GM21576 (cell line): ENCODE data around the gene RASAL2.
A peak's percentile ranks its signal among the peaks of the same experiment; 100 is the strongest.
"Not testable (repeated sequence)": the region's sequence is repeated elsewhere in the genome, so short reads cannot be mapped to it uniquely, and the experiment has no call there.

ENCODE experiments used
- ATAC-seq: cut with Tn5 transposase; IDR thresholded peaks from one replicate; pipeline ENCODE4 v1.9.1; 2021; ENCODE audit warnings: mild to moderate bottlenecking, moderate library complexity; ENCODE audit not compliant: unreplicated experiment

RASAL2 gene

DNA sequence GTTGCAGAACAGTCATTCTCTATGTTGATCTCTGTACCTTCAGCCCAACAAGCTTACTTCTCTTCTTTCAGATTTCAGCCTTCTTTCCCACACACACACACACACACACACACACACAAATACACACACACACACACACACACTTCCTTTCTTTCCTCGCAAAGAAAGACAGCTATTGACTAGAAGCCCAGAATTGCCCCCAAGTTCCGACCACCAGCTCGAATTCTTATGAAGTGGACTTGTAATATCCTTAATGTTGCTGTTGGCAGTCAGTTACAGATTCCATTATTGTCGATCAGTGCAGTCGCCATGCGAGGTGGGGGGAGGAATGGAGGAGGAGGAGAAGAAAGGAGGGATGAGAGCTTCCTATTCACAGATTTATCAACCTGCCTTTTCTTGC lies 277.3 kb downstream of the RASAL2 start:
- no peak for ATAC-seq

DNA sequence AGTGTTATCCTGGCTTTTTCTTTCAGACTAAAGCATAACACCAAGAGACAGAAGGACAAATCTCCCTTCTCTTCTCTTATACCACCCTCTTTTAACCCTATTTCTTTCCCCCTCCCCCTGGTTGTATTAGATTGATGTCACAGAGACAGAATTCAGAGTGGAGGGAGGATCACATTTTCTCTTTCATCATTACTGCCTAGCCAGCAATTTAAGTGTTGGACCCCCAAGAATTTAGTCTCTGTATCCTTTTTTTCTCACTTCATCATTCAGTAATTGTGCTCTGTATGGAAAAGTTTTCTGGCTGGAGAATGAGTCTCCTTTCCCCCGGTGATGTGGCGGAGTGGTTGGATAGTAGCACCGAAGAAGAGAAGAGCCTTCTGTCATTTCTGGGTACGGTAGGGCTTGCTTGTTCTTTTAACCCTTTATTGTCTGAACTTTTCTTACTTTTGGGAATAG lies 278.1 kb downstream of the RASAL2 start:
- ATAC-seq, result no peak

DNA sequence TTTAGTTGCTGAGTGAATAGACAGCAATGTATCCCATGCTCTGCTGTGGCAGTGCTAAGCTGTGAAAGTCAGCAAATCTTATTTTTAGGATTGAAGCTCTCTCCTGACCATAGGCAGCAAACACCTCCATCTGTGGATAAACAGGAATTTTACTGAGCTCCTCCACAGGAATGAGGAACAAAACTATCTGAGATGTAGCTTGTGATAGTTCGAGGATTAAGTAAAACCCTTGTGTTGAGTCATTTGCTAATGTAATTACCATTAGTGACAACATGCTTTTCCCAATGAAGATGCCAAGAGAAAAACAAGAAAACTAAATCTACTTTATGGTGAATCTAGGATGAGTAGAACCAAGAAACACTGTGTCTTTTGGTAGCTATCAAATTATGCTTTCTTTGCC lies 280.1 kb downstream of the RASAL2 start:
- no peak for ATAC-seq

DNA sequence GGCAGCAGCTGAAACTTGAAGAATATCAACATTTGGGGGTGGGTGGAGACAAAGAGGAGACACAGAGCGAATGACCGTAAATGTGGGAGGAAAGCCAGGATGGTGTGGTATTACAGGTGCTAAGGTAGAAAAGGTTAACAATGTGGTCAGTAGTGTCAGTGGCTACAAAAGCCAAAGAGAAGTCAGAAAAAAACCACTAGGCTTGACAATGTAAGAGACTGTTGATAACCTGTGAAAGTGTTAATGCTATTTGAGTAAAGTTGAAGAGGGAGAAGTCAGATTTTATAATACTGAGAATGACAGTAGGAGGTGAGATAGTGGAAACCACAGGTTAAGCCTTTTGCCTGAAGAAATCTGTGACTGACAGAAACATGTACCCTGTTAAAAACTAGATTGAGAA lies 282.1 kb downstream of the RASAL2 start:
- no peak for ATAC-seq

DNA sequence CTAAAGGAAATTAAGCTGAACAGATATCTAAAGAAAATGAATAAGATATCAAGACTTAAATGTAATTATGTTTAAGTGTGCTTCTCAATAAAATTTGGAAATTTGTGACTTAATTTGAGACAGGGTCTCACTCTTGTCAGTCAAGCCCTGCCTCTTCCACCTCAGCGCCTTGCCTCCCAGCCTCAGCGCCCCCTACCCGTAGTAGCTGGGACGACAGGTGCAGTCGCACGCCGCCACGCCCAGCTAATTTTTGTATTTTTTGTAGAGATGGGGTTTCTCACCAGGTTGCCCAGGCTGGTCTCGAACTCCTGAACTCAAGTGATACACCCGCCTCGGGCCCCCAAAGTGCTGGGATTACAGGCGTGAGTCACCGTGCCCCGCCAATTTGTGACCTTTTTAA lies 285.9 kb downstream of the RASAL2 start:
- no peak for ATAC-seq

DNA sequence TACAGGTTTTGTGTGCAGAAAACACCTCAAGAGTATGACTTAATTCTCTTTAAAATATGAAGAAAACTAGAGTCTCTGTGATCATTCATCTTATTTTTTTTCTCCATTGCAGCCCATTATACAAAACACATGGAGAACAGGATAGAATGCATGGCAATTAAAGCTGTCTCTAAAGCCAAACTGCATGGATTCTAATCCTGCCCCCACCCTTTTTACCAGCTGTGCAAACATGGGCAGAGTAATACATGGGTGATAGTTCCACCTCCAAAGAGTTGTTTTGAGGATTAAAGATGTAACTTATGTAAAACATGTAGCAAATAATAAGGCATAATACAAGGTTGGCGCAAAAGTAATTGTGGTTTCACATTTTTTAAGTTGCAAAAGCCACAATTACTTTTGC lies 288.5 kb downstream of the RASAL2 start:
- no peak for ATAC-seq

DNA sequence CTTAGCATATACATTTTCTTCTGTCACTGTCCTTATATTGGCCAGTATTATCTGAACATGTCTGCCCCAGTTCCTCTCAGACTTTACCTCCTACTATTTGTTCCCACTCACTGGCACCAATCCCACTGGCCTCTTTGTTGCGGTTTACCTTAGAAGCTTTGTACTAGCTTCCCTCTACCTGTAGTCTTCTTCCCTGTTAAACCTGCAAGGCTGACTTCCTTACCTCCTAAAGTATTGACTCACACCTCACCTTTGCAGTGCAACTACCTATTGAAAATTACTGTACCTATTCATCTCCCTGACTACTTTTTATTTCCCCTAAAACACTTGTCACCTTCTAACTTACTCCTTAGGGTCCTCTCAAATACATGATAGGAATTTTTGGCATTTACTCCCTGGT lies 291.8 kb downstream of the RASAL2 start:
- ATAC-seq, result no peak

DNA sequence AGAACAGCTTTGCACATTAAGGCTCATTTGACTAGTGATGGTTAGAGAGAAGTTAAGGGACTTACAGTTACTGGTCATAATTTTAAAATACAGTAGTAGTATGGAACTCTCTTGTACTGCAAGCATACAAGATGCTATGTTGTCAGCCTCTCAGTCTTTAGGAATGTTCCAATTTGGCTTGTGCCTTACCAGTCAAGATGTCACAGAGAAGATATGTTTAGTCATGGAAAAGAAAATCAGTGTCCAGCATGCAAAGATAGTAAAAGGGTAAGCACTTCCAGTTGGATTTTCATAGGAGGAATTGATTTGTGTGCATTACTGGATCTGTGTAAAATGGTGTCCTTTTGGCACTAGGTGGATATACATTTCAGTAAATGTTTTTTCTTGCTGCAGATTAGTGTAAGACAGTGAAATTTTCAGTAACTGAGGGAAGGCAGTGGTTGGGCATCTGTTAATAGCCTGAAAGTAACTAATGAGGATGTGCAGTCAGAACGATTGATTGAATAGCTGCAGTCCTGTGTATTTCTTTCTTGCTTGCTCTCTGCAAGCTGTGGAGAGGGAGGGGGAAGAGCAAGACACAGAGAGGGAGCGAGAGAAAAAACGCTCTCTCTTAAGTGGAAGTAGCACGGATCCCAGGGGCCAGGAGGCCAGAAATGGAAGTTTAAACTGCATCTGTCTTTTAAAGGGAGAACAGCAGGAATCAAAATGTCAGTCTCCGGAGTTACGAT lies 294.7 kb downstream of the RASAL2 start:
- ATAC-seq, result no peak

DNA sequence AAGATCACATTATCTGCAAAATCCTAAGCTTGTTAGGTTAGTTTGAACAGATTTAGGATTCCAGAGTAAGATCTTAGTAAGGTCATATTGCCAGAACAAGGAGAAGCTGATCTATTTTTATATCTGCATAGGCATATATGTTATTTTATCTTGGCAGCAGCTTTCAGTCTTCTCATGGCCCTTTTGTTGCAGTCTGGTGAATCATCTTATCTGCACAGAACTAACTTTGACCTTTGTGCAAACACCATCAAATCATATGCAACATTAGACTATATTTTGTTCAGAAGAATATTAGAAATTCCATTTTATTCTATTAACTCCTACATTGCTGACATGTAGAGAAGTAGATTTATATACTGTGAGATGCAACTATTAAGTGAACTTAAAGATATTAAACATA lies 295.5 kb downstream of the RASAL2 start:
- no peak for ATAC-seq

DNA sequence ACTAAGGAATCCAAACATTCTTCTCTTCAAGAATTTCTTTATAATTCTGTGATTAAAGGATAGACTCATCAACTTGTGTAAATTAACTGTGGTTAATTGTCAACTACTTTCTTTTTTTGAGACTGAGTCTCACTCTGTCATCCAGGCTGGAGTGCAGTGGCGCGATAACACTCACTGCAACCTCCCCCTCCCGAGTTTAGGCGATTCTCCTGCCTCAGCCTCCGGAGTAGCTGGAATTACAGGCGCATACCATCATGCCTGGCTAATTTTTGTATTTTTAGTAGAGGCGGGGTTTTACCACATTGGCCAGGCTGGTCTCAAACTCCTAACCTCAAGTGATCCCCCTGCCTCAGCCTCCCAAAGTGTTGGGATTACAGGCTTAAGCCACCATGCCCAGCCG lies 296.4 kb downstream of the RASAL2 start:
- not testable (repeated sequence) for ATAC-seq

DNA sequence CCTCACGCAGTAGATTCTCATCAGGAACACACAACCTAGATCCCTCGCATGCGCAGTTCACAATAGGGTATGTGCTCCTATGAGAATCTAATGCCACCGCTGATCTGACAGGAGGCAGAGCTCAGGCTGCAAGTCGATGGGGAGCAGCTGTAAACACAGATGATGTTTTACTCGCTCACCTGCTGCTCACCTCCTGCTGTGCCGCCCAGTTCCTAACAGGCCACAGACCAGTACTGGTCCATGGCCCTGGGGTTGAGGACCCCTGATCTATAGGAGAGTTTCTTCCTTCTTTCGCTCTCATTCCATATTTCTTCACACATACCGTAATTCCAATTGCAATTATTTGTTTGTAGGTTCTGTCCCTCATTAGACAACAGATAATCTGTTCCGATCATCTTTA lies 299.5 kb downstream of the RASAL2 start:
- ATAC-seq, result no peak

DNA sequence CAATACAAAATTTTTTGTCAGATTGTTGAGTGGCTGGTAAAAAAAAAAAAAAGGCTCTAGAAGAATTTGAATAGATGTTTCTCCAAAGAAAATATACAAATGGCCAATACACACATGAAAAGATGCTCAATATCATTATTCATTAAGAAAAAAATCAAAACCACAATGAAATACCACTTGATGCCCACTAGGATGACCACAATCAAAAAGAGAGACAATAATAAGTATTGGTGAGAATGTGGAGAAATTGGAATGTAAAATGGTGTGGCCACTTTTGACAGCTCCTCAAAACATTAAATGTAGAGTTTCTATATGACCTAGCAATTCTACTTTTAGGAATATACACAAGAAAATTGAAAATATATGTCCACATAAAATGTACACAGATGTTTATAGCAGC lies 302.9 kb downstream of the RASAL2 start:
- ATAC-seq, result no peak

DNA sequence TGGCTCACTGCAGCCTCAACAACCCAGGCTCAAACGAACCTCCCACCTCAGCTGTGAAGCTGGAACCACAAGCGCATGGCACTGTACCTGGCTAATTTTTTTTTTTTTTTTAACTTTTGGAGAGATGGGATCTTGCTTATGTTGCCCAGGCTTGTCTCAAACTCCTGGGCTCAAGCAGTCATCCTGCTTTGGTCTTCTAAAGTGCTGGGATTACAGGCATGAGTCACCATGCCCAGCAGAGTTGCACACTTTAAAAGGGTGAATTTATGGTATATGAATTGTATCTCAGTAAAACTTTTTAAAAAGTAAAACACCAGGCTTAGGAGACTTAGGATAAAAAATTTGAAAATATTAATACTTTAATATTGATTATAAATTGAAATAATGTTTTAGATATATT lies 303.8 kb downstream of the RASAL2 start:
- ATAC-seq, result no peak

DNA sequence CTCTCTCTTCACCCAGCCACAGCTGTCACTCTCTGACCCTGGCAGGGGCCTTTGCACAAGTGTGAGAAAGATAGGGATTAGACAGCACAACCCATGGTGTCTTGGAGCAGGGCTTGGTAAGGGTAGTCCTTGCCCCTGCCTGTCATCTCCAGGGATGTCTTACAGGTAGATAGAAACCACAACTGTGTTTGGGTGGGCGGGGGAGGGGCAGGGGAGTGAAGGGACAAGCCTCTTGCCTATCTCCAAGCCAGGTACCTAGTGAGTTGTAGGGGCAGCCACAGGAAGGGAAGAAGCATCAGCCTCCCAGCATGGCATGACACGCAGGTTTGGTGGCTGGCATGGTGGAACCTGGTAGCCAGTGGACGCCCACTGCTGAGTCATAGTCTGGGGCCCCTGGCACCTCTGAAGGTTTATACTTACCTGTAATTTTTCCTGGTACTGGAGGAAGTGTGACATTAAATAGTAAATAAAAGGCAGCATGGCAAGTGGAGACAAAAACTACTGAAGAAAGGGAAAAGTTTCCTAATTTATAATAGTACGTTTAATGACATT lies 305.3 kb downstream of the RASAL2 start:
- no peak for ATAC-seq

DNA sequence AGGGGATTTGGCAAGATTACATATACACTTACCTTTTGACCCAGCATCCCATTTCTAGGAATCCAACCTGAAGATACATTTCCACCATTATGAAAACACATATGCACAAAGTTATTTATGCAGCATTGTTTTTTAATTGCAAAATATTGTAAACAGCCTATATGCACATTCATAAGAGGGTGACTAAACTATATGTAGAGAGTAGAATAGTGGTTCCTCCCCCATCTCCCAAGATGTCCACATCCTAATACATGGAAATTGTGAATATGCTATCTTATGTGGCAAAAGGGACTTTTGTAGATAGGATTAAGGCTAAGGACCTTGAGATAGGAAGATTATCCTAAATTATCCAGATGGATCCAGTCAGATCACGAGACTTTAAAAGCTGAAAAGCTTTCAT lies 311.2 kb downstream of the RASAL2 start:
- no peak for ATAC-seq

DNA sequence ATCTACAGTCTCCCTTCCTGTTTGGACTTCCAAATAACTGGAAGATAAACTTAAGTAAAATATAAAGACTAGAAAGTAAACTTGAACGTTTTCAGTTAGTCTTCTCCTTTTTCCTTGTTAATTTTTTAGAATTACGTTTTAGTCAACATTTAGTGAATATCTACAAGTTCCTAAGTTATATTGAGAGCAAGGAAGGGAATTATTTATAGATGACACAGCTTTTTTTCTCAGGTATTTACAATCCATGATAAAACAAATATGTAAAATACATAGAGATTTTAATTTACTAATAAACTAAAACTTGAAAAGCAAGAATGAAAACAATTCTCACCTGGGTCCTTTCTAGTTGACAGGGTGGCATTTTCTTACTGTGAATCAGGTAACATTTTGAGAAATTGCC lies 313.3 kb downstream of the RASAL2 start:
- ATAC-seq, result no peak

DNA sequence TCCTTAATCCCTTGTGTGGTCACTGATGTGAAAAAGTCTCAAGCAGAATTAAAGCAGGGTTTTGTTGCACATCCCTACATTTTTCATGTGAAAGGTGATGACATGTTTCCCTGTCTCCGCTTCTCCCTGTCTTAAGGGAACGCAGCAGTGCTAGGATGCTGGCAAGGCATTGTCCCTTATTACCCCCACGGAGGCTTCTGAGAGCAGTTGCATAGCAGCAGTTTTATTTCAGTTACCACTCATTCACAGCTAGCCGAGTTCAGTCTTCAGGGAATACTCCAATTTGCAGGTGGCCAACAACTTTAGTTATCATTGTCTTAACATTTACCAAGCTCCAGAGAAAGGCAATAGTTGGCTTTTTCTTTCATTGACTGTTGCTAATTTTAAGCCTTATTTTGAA lies 313.8 kb downstream of the RASAL2 start:
- ATAC-seq, result no peak

DNA sequence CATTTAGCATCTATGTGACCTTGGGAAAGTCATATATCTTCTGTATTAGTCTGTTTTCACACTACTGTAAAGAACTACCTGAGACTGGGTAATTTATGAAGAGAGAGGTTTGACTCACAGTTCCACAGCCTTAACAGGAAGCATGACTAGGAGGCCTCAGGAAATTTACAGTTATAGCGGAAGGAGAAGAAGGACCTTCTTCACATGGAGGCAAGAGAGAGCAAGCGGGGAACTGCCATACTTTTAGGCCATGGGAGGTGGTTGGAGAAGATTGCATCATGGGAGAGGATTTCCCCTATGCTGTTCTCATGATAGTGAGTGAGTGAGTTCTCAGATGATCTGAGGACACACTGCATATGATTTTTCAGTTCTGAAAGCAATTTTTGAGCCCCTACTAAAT lies 315.0 kb downstream of the RASAL2 start:
- ATAC-seq, result no peak

DNA sequence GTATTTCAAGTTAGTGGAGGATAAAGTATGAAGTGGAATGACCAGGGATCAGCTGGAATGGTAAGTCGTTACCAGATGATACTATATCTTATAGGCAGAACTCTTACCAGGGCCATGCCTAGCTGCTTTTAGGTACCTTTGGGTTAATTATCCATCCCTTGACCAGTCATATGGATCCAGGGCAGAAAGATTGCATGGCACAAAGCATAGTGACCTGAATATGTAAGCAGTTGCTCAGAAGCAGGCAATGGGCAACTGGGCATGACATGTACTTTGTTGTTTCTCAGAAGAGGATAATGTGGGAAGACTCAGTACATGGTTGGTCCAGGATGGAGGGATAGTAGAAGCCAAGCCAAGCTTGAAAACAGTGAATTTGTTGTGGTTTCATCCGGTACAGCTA lies 315.6 kb downstream of the RASAL2 start:
- ATAC-seq, result no peak

DNA sequence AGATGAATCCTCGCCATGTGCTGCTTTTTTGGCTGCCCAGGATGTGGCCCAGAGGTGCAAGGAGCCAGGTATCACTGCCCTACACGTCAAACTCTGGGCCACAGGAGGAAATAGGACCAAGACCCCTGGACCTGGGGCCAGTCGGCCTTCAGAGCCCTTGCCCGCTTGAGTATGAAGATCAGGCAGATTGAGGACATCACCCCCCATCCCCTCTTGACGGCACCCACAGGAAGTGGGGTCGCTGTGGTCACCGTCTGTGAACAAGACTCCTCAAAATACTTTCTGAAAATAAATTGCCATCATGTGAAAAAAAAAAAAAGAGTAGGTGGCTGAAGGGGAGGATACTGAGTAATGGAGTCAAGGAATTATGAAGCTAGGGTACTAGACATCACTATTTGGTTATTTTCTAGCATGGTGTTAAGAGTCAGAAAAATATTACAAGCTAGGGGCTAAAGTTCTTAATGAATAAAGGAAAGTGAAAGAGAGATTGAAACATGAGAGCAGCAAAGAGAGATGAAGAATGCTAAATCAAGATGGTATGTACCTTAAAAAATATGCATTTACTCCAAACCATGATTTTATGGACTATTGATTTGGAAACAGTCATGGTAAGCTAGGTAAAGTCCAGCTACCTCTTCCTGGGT lies 318.0 kb downstream of the RASAL2 start:
- peak; percentile 70 for ATAC-seq

DNA sequence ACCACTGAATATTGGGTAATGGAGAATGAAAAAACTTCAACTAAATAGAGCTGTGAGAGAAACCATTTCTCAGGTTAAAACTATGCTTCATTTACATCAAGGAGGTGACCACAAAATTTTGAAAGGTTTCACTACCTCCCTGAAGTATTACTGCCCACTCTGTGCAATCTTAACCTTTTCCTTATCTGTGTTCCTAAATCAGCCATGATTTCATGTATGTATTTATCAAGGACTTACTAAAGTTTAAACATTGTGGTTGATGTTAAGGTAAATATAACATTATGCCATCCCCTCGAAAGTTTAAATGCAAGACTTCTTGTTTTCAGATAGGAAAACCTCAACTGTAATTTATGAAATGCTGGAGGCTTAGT lies 318.5 kb downstream of the RASAL2 start:
- peak; percentile 94 for ATAC-seq

DNA sequence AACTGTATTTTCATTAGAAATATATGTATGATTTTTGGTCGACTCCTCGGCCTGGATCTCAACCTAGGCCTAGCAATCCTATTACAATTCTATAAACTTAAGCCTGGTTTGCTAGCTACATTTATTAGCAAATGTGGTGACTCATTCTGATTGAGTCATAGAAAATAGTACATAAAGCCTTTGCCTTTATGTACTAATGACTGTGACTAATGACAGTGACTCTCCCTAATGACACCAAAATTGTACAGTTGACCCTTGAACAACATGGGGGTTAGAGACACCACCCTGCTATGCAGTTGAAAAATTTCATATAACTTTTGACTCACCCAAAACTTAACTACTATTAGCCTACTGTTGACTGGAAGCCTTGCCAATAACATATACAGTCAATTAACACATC lies 324.0 kb downstream of the RASAL2 start:
- no peak for ATAC-seq
